ENCODE results near the gene SLIT3.

- TF ChIP-seq, protein P1, sequence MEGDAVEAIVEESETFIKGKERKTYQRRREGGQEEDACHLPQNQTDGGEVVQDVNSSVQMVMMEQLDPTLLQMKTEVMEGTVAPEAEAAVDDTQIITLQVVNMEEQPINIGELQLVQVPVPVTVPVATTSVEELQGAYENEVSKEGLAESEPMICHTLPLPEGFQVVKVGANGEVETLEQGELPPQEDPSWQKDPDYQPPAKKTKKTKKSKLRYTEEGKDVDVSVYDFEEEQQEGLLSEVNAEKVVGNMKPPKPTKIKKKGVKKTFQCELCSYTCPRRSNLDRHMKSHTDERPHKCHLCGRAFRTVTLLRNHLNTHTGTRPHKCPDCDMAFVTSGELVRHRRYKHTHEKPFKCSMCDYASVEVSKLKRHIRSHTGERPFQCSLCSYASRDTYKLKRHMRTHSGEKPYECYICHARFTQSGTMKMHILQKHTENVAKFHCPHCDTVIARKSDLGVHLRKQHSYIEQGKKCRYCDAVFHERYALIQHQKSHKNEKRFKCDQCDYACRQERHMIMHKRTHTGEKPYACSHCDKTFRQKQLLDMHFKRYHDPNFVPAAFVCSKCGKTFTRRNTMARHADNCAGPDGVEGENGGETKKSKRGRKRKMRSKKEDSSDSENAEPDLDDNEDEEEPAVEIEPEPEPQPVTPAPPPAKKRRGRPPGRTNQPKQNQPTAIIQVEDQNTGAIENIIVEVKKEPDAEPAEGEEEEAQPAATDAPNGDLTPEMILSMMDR (IDR thresholded peaks at IDR 0.05; ENCODE audit: insufficient read depth, low read length, poor library complexity, severe bottlenecking): no peak
- no peak for TF ChIP-seq EZH2phosphoT487 (conservative IDR thresholded peaks at IDR 0.05; ENCODE audit: low read length)
Observed at GRCh38 chr5:168916852-168917251, 384.1 kb downstream of the SLIT3 start.

Measured in SU-DHL-6 (cell line).